HG03354 (cell line): ENCODE data around the gene TECR.

Experiments used
- ATAC-seq: cut with Tn5 transposase; IDR thresholded peaks from one replicate; pipeline ENCODE4 v1.9.1; 2021; ENCODE audit warnings: mild to moderate bottlenecking; ENCODE audit not compliant: unreplicated experiment, poor library complexity, severe bottlenecking

Gene TECR

GRCh38 chr19:14507704-14508542 is 21.5 kb upstream of the TECR start:
- no peak for ATAC-seq

- no peak for ATAC-seq
These were observed 18.8 kb upstream of the TECR start for GRCh38 chr19:14510311-14511228.

GRCh38 chr19:14511229-14511593 is 18.2 kb upstream of the TECR start:
- no peak for ATAC-seq

GRCh38 chr19:14512406-14512961 is 16.9 kb upstream of the TECR start:
- ATAC-seq, result no peak

- no peak for ATAC-seq
These were observed 15.1 kb upstream of the TECR start for GRCh38 chr19:14514215-14514863.

- no peak for ATAC-seq
These were observed 13.8 kb upstream of the TECR start for GRCh38 chr19:14515501-14516047.

- ATAC-seq, result no peak
These were observed 13.3 kb upstream of the TECR start for GRCh38 chr19:14516048-14516534.

GRCh38 chr19:14516746-14517438 is 12.5 kb upstream of the TECR start:
- no peak for ATAC-seq

GRCh38 chr19:14517446-14517839 is 12.0 kb upstream of the TECR start:
- ATAC-seq, result no peak

- ATAC-seq, result peak; percentile 61
These were observed 11.4 kb upstream of the TECR start, which contains the start of gene DNAJB1 for GRCh38 chr19:14517840-14518505. DNAJB1 (minus strand) TSS chr19:14518397; CDS start chr19:14518349, 48 bp downstream.

- ATAC-seq, result no peak
These were observed 10.0 kb upstream of the TECR start for GRCh38 chr19:14519245-14519859.

GRCh38 chr19:14519860-14520407 is 9.5 kb upstream of the TECR start:
- no peak for ATAC-seq

GRCh38 chr19:14520543-14520942 is 8.9 kb upstream of the TECR start:
- no peak for ATAC-seq

- ATAC-seq, result no peak
These were observed 3.7 kb upstream of the TECR start for GRCh38 chr19:14525729-14526128.

- ATAC-seq, result no peak
These were observed 3.0 kb upstream of the TECR start for GRCh38 chr19:14526423-14526822.

- peak; percentile 1 for ATAC-seq
These were observed 758 bp upstream of the TECR start for GRCh38 chr19:14528419-14529253.

- no peak for ATAC-seq
These were observed 583 bp downstream of the TECR start for GRCh38 chr19:14530005-14530348.
